ENCODE data around the gene PCSK6. TPM values are rescaled to one million over a fixed set of nuclear protein-coding genes. Genes with fewer than 3 reads are reported as not detected.

Gene PCSK6
- total and polyA plus RNA-seq, 8 donors: 2.8 to 91.5 (median 17.8) TPM

DNA sequence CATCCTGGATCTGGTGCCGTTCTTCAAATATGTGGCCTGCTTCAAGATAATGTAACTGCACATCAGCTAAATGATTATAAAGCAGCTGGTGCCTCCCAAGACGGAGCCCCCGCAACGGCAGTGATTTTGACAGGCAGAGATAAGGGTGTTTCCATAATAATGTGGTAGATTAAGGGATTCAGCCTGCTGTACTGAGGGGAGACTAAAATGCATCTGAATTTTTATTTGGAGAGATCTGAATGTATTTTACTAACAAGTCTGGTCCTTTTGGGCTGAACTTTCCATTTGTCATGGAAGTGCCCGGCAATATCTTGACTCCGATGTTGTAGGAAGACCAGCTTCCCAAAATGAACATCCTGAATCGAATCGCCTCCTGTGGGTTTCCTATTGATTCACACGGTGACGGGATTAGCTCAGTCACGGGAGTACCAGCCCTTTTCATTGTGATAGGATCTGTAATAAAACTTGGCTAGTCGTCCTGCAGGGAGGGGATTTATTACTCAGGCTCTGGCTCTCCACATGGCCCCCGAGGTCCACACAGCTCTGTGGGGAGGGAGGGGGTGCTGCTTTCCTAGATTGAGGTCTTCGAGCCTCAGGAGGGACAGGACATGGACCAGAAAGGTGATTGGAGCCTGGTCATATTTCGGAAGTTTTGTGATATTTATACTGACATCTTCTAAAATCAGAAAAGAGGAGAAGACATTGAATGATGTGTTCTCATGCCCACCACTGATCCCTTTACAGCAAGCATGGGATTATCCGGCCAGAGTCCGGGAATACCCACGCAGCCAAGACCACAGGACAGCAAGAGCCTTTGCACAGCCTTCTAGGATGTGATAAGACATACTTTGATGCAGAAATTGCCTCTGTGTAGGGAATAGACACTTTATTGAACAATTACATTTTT, 2.5 kb upstream of the PCSK6 start:
- H3K27ac ChIP-seq: no peak overlapping the region
- TF ChIP-seq, protein P1, sequence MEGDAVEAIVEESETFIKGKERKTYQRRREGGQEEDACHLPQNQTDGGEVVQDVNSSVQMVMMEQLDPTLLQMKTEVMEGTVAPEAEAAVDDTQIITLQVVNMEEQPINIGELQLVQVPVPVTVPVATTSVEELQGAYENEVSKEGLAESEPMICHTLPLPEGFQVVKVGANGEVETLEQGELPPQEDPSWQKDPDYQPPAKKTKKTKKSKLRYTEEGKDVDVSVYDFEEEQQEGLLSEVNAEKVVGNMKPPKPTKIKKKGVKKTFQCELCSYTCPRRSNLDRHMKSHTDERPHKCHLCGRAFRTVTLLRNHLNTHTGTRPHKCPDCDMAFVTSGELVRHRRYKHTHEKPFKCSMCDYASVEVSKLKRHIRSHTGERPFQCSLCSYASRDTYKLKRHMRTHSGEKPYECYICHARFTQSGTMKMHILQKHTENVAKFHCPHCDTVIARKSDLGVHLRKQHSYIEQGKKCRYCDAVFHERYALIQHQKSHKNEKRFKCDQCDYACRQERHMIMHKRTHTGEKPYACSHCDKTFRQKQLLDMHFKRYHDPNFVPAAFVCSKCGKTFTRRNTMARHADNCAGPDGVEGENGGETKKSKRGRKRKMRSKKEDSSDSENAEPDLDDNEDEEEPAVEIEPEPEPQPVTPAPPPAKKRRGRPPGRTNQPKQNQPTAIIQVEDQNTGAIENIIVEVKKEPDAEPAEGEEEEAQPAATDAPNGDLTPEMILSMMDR (IDR thresholded peaks at IDR 0.05): no peak
- no peak for TF ChIP-seq EP300 (IDR thresholded peaks at IDR 0.05)
- TF ChIP-seq POLR2A (IDR thresholded peaks at IDR 0.05): no peak
- TF ChIP-seq POLR2AphosphoS5 (IDR thresholded peaks at IDR 0.05): no peak
- intact Hi-C loops (cut with DNase I; ENCODE audit: low total_unique reads): no loop called here
- DNase-seq: no peak
- H3K4me3 ChIP-seq: no peak overlapping the region
- WGBS, 5 donors: 77 to 85% (median 83%) methylated on average over 18 of the region's 18 CpGs
- H3K36me3 ChIP-seq: no peaks in the 10 kb centered on the region
- H3K27me3 ChIP-seq: peaks cover 0 to 73% (median 14%) of the 10 kb centered on the region in 3 donors
- H3K4me1 ChIP-seq: peaks cover 19 to 33% (median 29%) of the 10 kb centered on the region in 4 donors
- H3K9me3 ChIP-seq: no peaks in the 10 kb centered on the region

DNA sequence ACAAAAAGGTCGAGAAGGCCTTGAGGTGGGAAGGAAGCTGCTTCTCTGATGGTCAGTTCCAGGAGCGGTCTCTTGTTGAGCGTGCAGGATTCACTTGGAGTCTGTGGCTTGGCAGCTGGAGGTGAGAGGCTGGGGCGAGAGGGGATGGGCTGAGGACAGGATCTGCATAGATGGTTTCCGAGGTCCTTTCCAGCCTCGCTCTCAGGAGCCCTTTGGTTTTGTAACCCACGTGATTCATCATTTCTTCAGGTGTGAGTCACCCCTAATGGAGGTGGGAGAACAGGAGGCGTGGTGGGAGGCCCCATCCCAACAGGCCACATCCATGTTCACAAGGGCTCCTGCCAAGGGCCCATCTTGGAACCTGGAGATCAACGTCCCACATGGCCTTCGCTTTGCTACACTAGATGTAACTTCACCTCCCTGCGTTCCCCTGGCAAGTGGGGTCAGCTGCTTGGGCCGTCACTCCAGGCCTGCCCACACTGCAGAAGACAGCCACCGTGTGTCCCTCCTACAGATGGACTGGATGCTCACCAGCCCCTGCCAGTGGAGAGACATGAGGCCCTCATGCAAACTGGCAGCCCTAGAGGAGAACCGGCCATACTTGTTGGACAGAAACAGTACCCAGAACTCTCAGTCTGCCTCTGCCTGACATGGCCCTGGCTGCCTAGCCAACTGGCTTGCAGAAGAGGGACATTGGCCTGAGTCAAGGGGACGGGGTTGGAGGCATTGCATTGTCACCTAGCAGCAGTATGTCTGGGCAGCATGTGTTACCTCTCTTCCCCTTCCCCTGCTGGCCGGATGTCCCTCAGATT, 1.6 kb upstream of the PCSK6 start:
- Histone ChIP-seq H3K27ac (no peak overlapping the region), H3K4me1 (peaks cover 15 to 26% (median 22%) of the 10 kb centered on the region in 4 donors), H3K27me3 (peaks cover 0 to 69% (median 11%) of the 10 kb centered on the region in 3 donors), H3K9me3 (no peaks in the 10 kb centered on the region), H3K36me3 (no peaks in the 10 kb centered on the region), H3K4me3 (no peak overlapping the region)
- intact Hi-C loops (cut with DNase I; ENCODE audit: low total_unique reads): no loop called here
- no peak for DNase-seq
- WGBS, 5 donors: 89 to 91% (median 90%) methylated on average over 14 to 16 of the region's 16 CpGs
- TF ChIP-seq, protein P1 (IDR thresholded peaks at IDR 0.05): no peak
- TF ChIP-seq EP300 (IDR thresholded peaks at IDR 0.05): no peak
- no peak for TF ChIP-seq POLR2A (IDR thresholded peaks at IDR 0.05)
- no peak for TF ChIP-seq POLR2AphosphoS5 (IDR thresholded peaks at IDR 0.05)

DNA sequence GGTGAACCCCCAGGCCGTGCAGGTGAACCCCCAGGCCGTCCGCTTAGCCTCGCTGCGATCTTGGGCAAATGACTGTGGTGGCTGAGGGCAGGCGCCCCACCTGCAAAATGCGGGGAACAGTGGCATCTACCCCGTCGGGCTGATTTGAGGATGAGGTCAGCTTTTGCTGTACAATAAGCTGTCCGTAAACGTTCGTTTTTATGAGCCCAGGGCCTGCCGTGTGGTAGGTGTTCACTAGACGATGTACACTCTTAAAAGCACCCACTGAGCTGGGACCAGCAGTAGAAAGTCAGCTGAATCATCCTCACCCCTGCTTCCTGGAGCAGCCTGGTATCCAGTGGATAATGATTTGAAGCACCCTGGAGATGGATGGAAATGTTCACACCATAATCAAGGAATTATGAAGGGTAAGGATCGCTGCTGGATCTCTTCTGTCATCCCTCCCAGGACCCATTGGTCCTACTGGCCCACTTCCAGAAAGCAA, 943 bp upstream of the PCSK6 start:
- H3K27me3 ChIP-seq: peaks cover 0 to 65% (median 11%) of the 10 kb centered on the region in 3 donors
- peak in 1 of 2 donors; percentile 18 for DNase-seq
- no peaks in the 10 kb centered on the region for H3K36me3 ChIP-seq
- H3K27ac ChIP-seq: no peak overlapping the region
- H3K4me1 ChIP-seq: peaks cover 8 to 19% (median 15%) of the 10 kb centered on the region in 4 donors
- TF ChIP-seq POLR2A (IDR thresholded peaks at IDR 0.05) (no peak), POLR2AphosphoS5 (IDR thresholded peaks at IDR 0.05) (no peak), EP300 (IDR thresholded peaks at IDR 0.05) (no peak)
- TF ChIP-seq, protein P1 (IDR thresholded peaks at IDR 0.05): no peak
- peak overlapping the region in 1 of 4 donors; percentile 50 for H3K4me3 ChIP-seq
- H3K9me3 ChIP-seq: no peaks in the 10 kb centered on the region
- intact Hi-C loops (cut with DNase I; ENCODE audit: low total_unique reads): no loop called here
- WGBS, 5 donors: 87 to 94% (median 94%) methylated on average over 10 to 15 of the region's 15 CpGs

DNA sequence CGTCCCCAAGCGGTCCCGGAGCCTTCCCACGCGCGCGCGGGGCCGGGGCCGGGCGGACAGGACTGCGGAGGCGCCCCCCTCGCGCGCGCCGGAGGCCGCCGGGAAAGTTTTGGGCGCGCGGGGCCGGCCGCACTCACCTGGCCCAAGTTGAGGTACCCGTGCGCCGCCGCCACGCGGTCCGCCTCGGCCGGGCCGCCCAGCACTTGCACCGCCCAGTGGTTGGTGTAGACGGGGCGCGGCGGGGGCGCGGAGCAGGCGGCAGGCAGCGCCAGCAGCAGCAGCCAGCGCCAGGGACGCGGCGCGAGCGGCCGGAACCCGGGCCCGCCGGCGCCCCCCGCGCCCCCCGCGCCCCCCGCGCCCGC, 289 bp downstream of the PCSK6 start:
- peak; percentile 60 to 86 for DNase-seq
- H3K36me3 ChIP-seq: no peaks in the 10 kb centered on the region
- 0 to 1% (median 1%) methylated on average over 24 to 47 of the region's 62 CpGs; no CpG with 5 or more reads in 2 of the 5 donors for WGBS, 5 donors
- peak overlapping the region in 1 of 5 donors; percentile 64 for H3K27ac ChIP-seq
- peaks cover 8 to 19% (median 12%) of the 10 kb centered on the region in 4 donors for H3K4me1 ChIP-seq
- H3K27me3 ChIP-seq: peaks cover 0 to 52% (median 11%) of the 10 kb centered on the region in 3 donors
- TF ChIP-seq POLR2AphosphoS5 (IDR thresholded peaks at IDR 0.05) (no peak), EP300 (IDR thresholded peaks at IDR 0.05) (no peak), POLR2A (IDR thresholded peaks at IDR 0.05) (no peak)
- TF ChIP-seq, protein P1 (IDR thresholded peaks at IDR 0.05): peak in 1 of 7 experiments; percentile 10
- peak overlapping the region; percentile 46 to 54 (median 49) for H3K4me3 ChIP-seq
- intact Hi-C loops (cut with DNase I; ENCODE audit: low total_unique reads): no loop called here
- H3K9me3 ChIP-seq: no peaks in the 10 kb centered on the region

All from stomach (tissue), 9 donors.